Measurements from ENCODE around the gene SLC6A13.

DNA sequence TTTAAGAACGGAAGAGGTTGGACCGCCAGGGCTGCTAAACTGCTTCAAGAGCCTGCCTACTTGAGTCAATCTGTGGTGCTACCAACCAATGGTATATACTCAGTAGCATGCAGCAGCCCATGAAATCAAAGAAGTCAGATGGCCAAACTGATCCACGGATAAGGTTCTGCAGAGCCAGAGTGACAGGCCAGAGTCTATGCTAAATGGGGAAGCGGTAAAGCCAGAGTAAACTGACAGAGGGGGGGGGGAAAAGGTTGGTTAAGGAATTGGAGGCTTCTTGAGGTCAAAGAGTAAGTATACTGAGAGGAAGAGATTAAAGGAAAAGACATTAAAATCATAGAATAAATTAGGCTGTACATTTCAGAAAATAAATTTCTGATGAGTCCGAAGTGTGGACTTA, 15.4 kb upstream of the SLC6A13 start:
- TF ChIP-seq, protein P1, sequence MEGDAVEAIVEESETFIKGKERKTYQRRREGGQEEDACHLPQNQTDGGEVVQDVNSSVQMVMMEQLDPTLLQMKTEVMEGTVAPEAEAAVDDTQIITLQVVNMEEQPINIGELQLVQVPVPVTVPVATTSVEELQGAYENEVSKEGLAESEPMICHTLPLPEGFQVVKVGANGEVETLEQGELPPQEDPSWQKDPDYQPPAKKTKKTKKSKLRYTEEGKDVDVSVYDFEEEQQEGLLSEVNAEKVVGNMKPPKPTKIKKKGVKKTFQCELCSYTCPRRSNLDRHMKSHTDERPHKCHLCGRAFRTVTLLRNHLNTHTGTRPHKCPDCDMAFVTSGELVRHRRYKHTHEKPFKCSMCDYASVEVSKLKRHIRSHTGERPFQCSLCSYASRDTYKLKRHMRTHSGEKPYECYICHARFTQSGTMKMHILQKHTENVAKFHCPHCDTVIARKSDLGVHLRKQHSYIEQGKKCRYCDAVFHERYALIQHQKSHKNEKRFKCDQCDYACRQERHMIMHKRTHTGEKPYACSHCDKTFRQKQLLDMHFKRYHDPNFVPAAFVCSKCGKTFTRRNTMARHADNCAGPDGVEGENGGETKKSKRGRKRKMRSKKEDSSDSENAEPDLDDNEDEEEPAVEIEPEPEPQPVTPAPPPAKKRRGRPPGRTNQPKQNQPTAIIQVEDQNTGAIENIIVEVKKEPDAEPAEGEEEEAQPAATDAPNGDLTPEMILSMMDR (IDR thresholded peaks at IDR 0.05): no peak
- no peak for TF ChIP-seq POLR2A (IDR thresholded peaks at IDR 0.05)
